GM19463 (cell line): ENCODE data around the gene RAPGEF3.

ENCODE experiments used
- ATAC-seq: cut with Tn5 transposase; IDR thresholded peaks from one replicate; pipeline ENCODE4 v1.9.1; 2021; ENCODE audit warnings: mild to moderate bottlenecking, moderate library complexity; ENCODE audit not compliant: unreplicated experiment

RAPGEF3 gene

GRCh38 chr12:47777151-47777550, 18.5 kb upstream of the RAPGEF3 start:
- no peak for ATAC-seq

- no peak for ATAC-seq
Observed at GRCh38 chr12:47776471-47777143, 17.9 kb upstream of the RAPGEF3 start.

GRCh38 chr12:47775100-47775911, 16.6 kb upstream of the RAPGEF3 start:
- ATAC-seq = no peak

- ATAC-seq = no peak
Observed at GRCh38 chr12:47774663-47775062, 16.0 kb upstream of the RAPGEF3 start.

- ATAC-seq = no peak
Observed at GRCh38 chr12:47773858-47774580, 15.3 kb upstream of the RAPGEF3 start.

- ATAC-seq = peak; percentile 85
Observed at GRCh38 chr12:47773062-47773857, 14.6 kb upstream of the RAPGEF3 start, which contains the start of gene SLC48A1. TSS of gene SLC48A1 (plus strand) at chr12:47773238. CDS start at chr12:47773305, 67 bp downstream.

- ATAC-seq = no peak
Observed at GRCh38 chr12:47772738-47773061, 14.0 kb upstream of the RAPGEF3 start.

- ATAC-seq = no peak
Observed at GRCh38 chr12:47772094-47772660, 13.5 kb upstream of the RAPGEF3 start.

GRCh38 chr12:47771304-47771703, 12.6 kb upstream of the RAPGEF3 start:
- no peak for ATAC-seq

- no peak for ATAC-seq
Observed at GRCh38 chr12:47770086-47770726, 11.5 kb upstream of the RAPGEF3 start.

GRCh38 chr12:47769234-47770085, 10.8 kb upstream of the RAPGEF3 start:
- ATAC-seq = no peak

GRCh38 chr12:47768323-47768811, 9.7 kb upstream of the RAPGEF3 start:
- ATAC-seq = no peak

GRCh38 chr12:47767216-47767724, 8.6 kb upstream of the RAPGEF3 start:
- no peak for ATAC-seq

GRCh38 chr12:47766502-47767215, 8.0 kb upstream of the RAPGEF3 start:
- ATAC-seq = no peak

- ATAC-seq = no peak
Observed at GRCh38 chr12:47763481-47764346, 5.0 kb upstream of the RAPGEF3 start.

- ATAC-seq = no peak
Observed at GRCh38 chr12:47762850-47763465, 4.3 kb upstream of the RAPGEF3 start.

- no peak for ATAC-seq
Observed at GRCh38 chr12:47758584-47758833, 171 bp downstream of the RAPGEF3 start.
